ENCODE results near the gene FNBP1. TPM values are rescaled to one million over a fixed set of nuclear protein-coding genes. Genes with fewer than 3 reads are reported as not detected.
A peak's percentile ranks its signal among the peaks of the same experiment; 100 is the strongest.

The FNBP1 gene
- total RNA-seq, 1 donor from 2014 or later, result 63.5 TPM

DNA sequence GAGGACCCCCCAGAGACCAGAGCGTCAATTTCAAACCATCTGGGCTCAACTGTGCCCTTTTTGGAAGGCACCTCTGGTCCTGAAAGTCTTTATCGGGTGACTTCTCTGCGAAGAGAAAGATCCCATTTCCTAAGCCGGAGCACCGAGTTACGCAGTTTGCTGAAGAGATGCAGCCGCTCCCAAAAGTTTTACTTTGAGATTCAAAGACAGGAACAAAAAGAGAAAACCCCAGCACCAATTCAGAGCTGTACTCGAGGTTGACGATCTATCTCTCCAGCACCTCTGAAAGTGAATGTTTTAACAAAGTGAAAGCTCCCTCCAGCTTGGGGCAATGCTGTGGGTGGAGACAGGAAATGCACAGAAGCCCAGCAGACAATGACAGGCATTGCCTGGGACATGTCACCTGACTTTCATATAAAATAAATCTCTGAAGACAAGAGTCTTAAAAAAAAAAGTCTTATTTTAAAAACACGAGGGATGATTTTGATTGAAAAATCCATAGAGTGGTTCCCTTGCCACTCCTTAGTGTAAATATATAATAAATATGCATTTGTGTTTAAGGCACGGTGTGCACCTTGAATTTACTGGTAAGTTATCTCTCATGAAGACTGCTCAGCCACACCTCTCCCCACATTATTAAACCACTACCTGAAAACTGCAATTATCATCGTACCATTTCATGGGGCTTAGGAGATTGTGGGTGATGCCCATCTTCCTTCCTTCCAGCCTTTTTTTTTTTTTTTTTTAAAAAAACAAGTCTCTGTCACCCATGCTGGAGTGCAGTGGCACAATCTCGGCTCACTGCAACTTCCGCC, 79.9 kb downstream of the FNBP1 start:
- peaks cover 41% of the 10 kb centered on the region for H3K4me1 Mint-ChIP-seq (ENCODE audit: low read depth, unreplicated experiment)
- H3K9ac ChIP-seq (ENCODE audit: low read length), result peak overlapping the region; percentile 78
- H2AFZ ChIP-seq (ENCODE audit: low read depth, low read length), result peak overlapping the region; percentile 55

DNA sequence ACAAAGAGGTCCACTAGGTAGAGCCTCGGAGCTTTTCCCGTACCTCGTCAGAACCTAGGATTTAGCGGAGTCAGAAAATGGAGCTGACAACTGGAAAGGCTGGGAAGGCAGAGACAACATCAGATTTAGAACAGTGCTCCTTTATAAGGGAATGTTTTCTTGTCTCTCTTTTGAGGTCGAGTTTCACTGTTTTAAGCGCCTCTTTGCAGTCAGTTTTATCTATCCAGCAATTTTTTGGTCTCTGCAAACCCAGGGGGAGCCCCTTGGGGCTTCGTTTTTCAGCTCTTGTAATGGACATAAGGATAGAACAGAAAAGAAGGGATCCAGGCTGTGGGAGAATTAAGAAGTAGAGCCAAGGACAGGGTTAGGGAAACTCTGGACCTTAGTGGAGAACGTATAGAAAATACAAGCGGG, 80.5 kb downstream of the FNBP1 start:
- H3K4me2 ChIP-seq (ENCODE audit: low read length), result peak overlapping the region; percentile 83
- TF ChIP-seq, protein P1, sequence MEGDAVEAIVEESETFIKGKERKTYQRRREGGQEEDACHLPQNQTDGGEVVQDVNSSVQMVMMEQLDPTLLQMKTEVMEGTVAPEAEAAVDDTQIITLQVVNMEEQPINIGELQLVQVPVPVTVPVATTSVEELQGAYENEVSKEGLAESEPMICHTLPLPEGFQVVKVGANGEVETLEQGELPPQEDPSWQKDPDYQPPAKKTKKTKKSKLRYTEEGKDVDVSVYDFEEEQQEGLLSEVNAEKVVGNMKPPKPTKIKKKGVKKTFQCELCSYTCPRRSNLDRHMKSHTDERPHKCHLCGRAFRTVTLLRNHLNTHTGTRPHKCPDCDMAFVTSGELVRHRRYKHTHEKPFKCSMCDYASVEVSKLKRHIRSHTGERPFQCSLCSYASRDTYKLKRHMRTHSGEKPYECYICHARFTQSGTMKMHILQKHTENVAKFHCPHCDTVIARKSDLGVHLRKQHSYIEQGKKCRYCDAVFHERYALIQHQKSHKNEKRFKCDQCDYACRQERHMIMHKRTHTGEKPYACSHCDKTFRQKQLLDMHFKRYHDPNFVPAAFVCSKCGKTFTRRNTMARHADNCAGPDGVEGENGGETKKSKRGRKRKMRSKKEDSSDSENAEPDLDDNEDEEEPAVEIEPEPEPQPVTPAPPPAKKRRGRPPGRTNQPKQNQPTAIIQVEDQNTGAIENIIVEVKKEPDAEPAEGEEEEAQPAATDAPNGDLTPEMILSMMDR (IDR thresholded peaks at IDR 0.05; ENCODE audit: insufficient read depth, low read depth, low read length), result no peak
- no peak for TF ChIP-seq EZH2 (IDR thresholded peaks at IDR 0.05; ENCODE audit: insufficient read depth, low read length)

More for the DNA sequence above, 79.9 kb downstream of the FNBP1 start:
- TF ChIP-seq, protein P1 (IDR thresholded peaks at IDR 0.05; ENCODE audit: insufficient read depth, low read depth, low read length), result no peak
- DNase-seq (ENCODE audit: low read depth), result peak; percentile 36
- H3K27me3 Mint-ChIP-seq (ENCODE audit: low read depth, unreplicated experiment), result no peaks in the 10 kb centered on the region
- peak overlapping the region; percentile 83 for H3K4me2 ChIP-seq (ENCODE audit: low read length)
- no peaks in the 10 kb centered on the region for H3K9me3 Mint-ChIP-seq (ENCODE audit: unreplicated experiment)
- H3K4me3 ChIP-seq (ENCODE audit: insufficient read depth, low read depth, low read length), result peak overlapping the region; percentile 46
- H3K36me3 Mint-ChIP-seq (ENCODE audit: low read depth, unreplicated experiment), result peaks cover 12% of the 10 kb centered on the region
- H3K27ac ChIP-seq (ENCODE audit: low read depth, low read length), result peak overlapping the region; percentile 14
- no peaks in the 10 kb centered on the region for H3K9me3 ChIP-seq (ENCODE audit: insufficient read depth, low read depth, low read length)
- H3K27ac Mint-ChIP-seq (ENCODE audit: unreplicated experiment), result peak overlapping the region; percentile 95
- H3K4me3 Mint-ChIP-seq (ENCODE audit: unreplicated experiment), result peak overlapping the region; percentile 78
- peaks cover 26% of the 10 kb centered on the region for H3K4me1 ChIP-seq (ENCODE audit: insufficient read depth, low read length)
- H3K36me3 ChIP-seq (ENCODE audit: insufficient read depth, low read length), result no peaks in the 10 kb centered on the region
- H3K79me2 ChIP-seq (ENCODE audit: insufficient read depth, low read length), result no peaks in the 10 kb centered on the region
- no peaks in the 10 kb centered on the region for H3K27me3 ChIP-seq (ENCODE audit: insufficient read depth, low read length)
- FAIRE-seq, result no peak
- H4K20me1 ChIP-seq (ENCODE audit: insufficient read depth, low read length), result no peaks in the 10 kb centered on the region

DNA sequence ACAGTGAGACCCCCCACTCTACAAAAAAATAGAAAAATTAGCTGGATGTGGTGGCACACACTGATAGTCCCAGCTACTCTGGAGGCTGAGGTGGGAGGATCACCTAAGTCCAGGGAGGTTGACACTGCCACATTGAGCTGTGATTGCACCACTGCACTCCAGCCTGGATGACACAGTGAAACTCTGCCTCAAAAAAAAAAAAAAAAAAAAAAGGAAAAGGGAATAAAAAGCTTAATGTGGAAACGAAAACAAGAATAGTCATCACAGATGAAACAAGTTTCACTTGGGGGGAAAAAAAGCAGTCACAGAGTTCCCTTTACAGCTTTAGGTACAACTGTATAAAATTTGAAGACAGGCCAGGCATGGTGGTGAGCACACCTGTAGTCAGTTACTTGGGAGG, 84.2 kb downstream of the FNBP1 start:
- Mint-ChIP-seq H3K9me3 (ENCODE audit: unreplicated experiment) (no peaks in the 10 kb centered on the region), H3K27ac (ENCODE audit: unreplicated experiment) (no peak overlapping the region)

More for the DNA sequence above, 80.5 kb downstream of the FNBP1 start:
- peaks cover 12% of the 10 kb centered on the region for H3K36me3 Mint-ChIP-seq (ENCODE audit: low read depth, unreplicated experiment)
- Histone ChIP-seq H4K20me1 (ENCODE audit: insufficient read depth, low read length) (no peaks in the 10 kb centered on the region), H2AFZ (ENCODE audit: low read depth, low read length) (peak overlapping the region; percentile 55), H3K4me3 (ENCODE audit: insufficient read depth, low read depth, low read length) (peak overlapping the region; percentile 46), H3K9me3 (ENCODE audit: insufficient read depth, low read depth, low read length) (no peaks in the 10 kb centered on the region), H3K27ac (ENCODE audit: low read depth, low read length) (peak overlapping the region; percentile 14), H3K27me3 (ENCODE audit: insufficient read depth, low read length) (no peaks in the 10 kb centered on the region), H3K4me1 (ENCODE audit: insufficient read depth, low read length) (peaks cover 26% of the 10 kb centered on the region), H3K79me2 (ENCODE audit: insufficient read depth, low read length) (no peaks in the 10 kb centered on the region), H3K36me3 (ENCODE audit: insufficient read depth, low read length) (no peaks in the 10 kb centered on the region), H3K9ac (ENCODE audit: low read length) (peak overlapping the region; percentile 78)
- no peaks in the 10 kb centered on the region for H3K27me3 Mint-ChIP-seq (ENCODE audit: low read depth, unreplicated experiment)
- H3K4me3 Mint-ChIP-seq (ENCODE audit: unreplicated experiment), result peak overlapping the region; percentile 78
- peaks cover 41% of the 10 kb centered on the region for H3K4me1 Mint-ChIP-seq (ENCODE audit: low read depth, unreplicated experiment)
- no peaks in the 10 kb centered on the region for H3K9me3 Mint-ChIP-seq (ENCODE audit: unreplicated experiment)
- peak overlapping the region; percentile 95 for H3K27ac Mint-ChIP-seq (ENCODE audit: unreplicated experiment)
- FAIRE-seq (no peak), DNase-seq (ENCODE audit: low read depth) (no peak)

More for the DNA sequence above, 84.2 kb downstream of the FNBP1 start:
- TF ChIP-seq, protein P1 (IDR thresholded peaks at IDR 0.05; ENCODE audit: insufficient read depth, low read depth, low read length), result no peak
- no peak for TF ChIP-seq EZH2 (IDR thresholded peaks at IDR 0.05; ENCODE audit: insufficient read depth, low read length)
- Histone ChIP-seq H3K27me3 (ENCODE audit: insufficient read depth, low read length) (no peaks in the 10 kb centered on the region), H3K9ac (ENCODE audit: low read length) (no peak overlapping the region), H3K9me3 (ENCODE audit: insufficient read depth, low read depth, low read length) (no peaks in the 10 kb centered on the region), H3K4me3 (ENCODE audit: insufficient read depth, low read depth, low read length) (no peak overlapping the region), H4K20me1 (ENCODE audit: insufficient read depth, low read length) (no peaks in the 10 kb centered on the region), H3K79me2 (ENCODE audit: insufficient read depth, low read length) (no peaks in the 10 kb centered on the region), H3K36me3 (ENCODE audit: insufficient read depth, low read length) (no peaks in the 10 kb centered on the region), H3K4me1 (ENCODE audit: insufficient read depth, low read length) (peaks cover 16% of the 10 kb centered on the region), H3K4me2 (ENCODE audit: low read length) (no peak overlapping the region), H2AFZ (ENCODE audit: low read depth, low read length) (no peak overlapping the region), H3K27ac (ENCODE audit: low read depth, low read length) (no peak overlapping the region)
- FAIRE-seq, result no peak
- Mint-ChIP-seq H3K27me3 (ENCODE audit: low read depth, unreplicated experiment) (no peaks in the 10 kb centered on the region), H3K4me3 (ENCODE audit: unreplicated experiment) (no peak overlapping the region), H3K4me1 (ENCODE audit: low read depth, unreplicated experiment) (peaks cover 28% of the 10 kb centered on the region), H3K36me3 (ENCODE audit: low read depth, unreplicated experiment) (peaks cover 9% of the 10 kb centered on the region)
- no peak for DNase-seq (ENCODE audit: low read depth)
